Heart left ventricle (tissue), 13 donors: Measurements from ENCODE around the gene KIF5C.

Experiments
- CTCF ChIP-seq, 12 donors: fragments of 200-600 bp; sonication (generic) in 4 of 12; IDR thresholded peaks; one replicate each; pipeline versions ENCODE4 v1.5.0 to v1.8.0; 2018 to 2022; ENCODE audit warnings: antibody characterized with exemption in 12 of 12, mild to moderate bottlenecking in 5 of 12
- POLR2A ChIP-seq, 2 donors: fragments of 450-650 bp; IDR thresholded peaks; one replicate each; pipeline ENCODE4 v1.6.1; 2017; ENCODE audit warnings: antibody characterized with exemption in 2 of 2, mild to moderate bottlenecking in 2 of 2, moderate library complexity in 2 of 2
- donor health status: ischemic (EF 13 %, LVEDD 7.1; RV severe dilation, severe dysfunction).
- donor health status: DM: no; HTN: yes; CAD: no.
- donor health status: DM: no; HTN: no; CAD: no.
- donor health status: ischemic (EF 25% LVEDD 6.9; RV normal size, moderate dysfunction).
- donor health status: ischemic (EF 25% LVEDD 5.7; RV mildly dilated, moderate dysfunction).
- donor health status: ischemic (EF 35%, LVEDD 5.7; RV mildly dilated, moderate dysfunction).
- donor health status: nonischemic (EF 11% LVEDD 7.7; RV severe dilation, severe dysfunction).
- donor health status: DM: yes; HTN: yes; CAD: no.
- donor health status: PGD.
- donor health status: ischemic (EF 29% LVEDD 5.4; RV normal size, mild dysfunction).
- donor health status: nonischemic (EF 23%, LVEDD 6.1; RV moderate dilation, normal function).

GRCh38 chr2:148967056-148967455 is 92.0 kb downstream of the KIF5C start:
- TF ChIP-seq CTCF (IDR thresholded peaks at IDR 0.05): no peak
- no peak for TF ChIP-seq POLR2A (IDR thresholded peaks at IDR 0.05)
